Astrocyte of the cerebellum (primary cell): ENCODE measurements around the gene TMEM11.

ENCODE experiments used
- DNase-seq: peaks from one replicate; pipeline ENCODE4 v3.0.0-alpha.2; 2011; ENCODE audit warnings: low read depth
- H3K4me3 ChIP-seq: 2 replicates; pipeline ENCODE4 v1.5.1; 2011; ENCODE audit warnings: mild to moderate bottlenecking, low read depth, low read length, moderate library complexity
- CTCF ChIP-seq: IDR thresholded peaks from 2 replicates; pipeline ENCODE4 v1.5.1; 2012; ENCODE audit warnings: low read length, low read depth, moderate library complexity, mild to moderate bottlenecking; ENCODE audit errors: missing control alignments
- in situ Hi-C: cut with HindIII; loops from 2 replicates; pipeline ENCODE4 v1.10.0; 2017; ENCODE audit warnings: low sequenced_read_pairs

TMEM11 gene

GRCh38 chr17:21209511-21210175 is 4.3 kb downstream of the TMEM11 start:
- no peak for DNase-seq
- in situ Hi-C loops: no loop called here
- TF ChIP-seq CTCF: no peak

GRCh38 chr17:21208352-21208751 is 5.6 kb downstream of the TMEM11 start:
- TF ChIP-seq CTCF: no peak
- H3K4me3 ChIP-seq: no peak overlapping the region
- in situ Hi-C loops: no loop called here
- no peak for DNase-seq

More at GRCh38 chr17:21209511-21210175, 4.3 kb downstream of the TMEM11 start:
- H3K4me3 ChIP-seq: no peak overlapping the region

GRCh38 chr17:21204935-21205334 is 9.0 kb downstream of the TMEM11 start:
- TF ChIP-seq CTCF: no peak
- no peak overlapping the region for H3K4me3 ChIP-seq
- no peak for DNase-seq
- in situ Hi-C loops: loop anchor here (5.0 kb wide), 1 partner anchor 72 kb away; no protein-coding TSS in a partner anchor

GRCh38 chr17:21202512-21202911 is 11.4 kb downstream of the TMEM11 start:
- in situ Hi-C loops: loop anchor here (5.0 kb wide), 1 partner anchor 75 kb away; no protein-coding TSS in a partner anchor

GRCh38 chr17:21201874-21202273 is 12.1 kb downstream of the TMEM11 start:
- no peak overlapping the region for H3K4me3 ChIP-seq
- TF ChIP-seq CTCF: no peak
- in situ Hi-C loops: loop anchor here (5.0 kb wide), 1 partner anchor 75 kb away; no protein-coding TSS in a partner anchor
- no peak for DNase-seq

More at GRCh38 chr17:21202512-21202911, 11.4 kb downstream of the TMEM11 start:
- no peak for DNase-seq
- no peak for TF ChIP-seq CTCF
- no peak overlapping the region for H3K4me3 ChIP-seq

GRCh38 chr17:21201298-21201595 is 12.7 kb downstream of the TMEM11 start:
- no peak overlapping the region for H3K4me3 ChIP-seq
- in situ Hi-C loops: loop anchor here (5.0 kb wide), 1 partner anchor 76 kb away; no protein-coding TSS in a partner anchor
- TF ChIP-seq CTCF: no peak
- DNase-seq: no peak
